Ovary (tissue), 3 donors: Measurements from ENCODE around the gene SNRPB.

Experiments
- POLR2A ChIP-seq: fragments of 450-650 bp; IDR thresholded peaks from one replicate; pipeline ENCODE4 v1.6.1; 2017; ENCODE audit warnings: antibody characterized with exemption, mild to moderate bottlenecking, moderate library complexity
- TF ChIP-seq, protein P1 (sequence below), 3 donors: fragments of 450-650 bp in 2 of 3; fragments of 200-600 bp in 1 of 3; IDR thresholded peaks; one replicate each; pipeline versions ENCODE4 v1.5.1 to v1.8.0; 2016 to 2022; ENCODE audit warnings: antibody characterized with exemption in 3 of 3, mild to moderate bottlenecking in 1 of 3
- donor health status: DM: no; HTN: no; CAD: no.

GRCh38 chr20:2469991-2470422 is 582 bp downstream of the SNRPB start:
- no peak for TF ChIP-seq POLR2A
- TF ChIP-seq, protein P1, sequence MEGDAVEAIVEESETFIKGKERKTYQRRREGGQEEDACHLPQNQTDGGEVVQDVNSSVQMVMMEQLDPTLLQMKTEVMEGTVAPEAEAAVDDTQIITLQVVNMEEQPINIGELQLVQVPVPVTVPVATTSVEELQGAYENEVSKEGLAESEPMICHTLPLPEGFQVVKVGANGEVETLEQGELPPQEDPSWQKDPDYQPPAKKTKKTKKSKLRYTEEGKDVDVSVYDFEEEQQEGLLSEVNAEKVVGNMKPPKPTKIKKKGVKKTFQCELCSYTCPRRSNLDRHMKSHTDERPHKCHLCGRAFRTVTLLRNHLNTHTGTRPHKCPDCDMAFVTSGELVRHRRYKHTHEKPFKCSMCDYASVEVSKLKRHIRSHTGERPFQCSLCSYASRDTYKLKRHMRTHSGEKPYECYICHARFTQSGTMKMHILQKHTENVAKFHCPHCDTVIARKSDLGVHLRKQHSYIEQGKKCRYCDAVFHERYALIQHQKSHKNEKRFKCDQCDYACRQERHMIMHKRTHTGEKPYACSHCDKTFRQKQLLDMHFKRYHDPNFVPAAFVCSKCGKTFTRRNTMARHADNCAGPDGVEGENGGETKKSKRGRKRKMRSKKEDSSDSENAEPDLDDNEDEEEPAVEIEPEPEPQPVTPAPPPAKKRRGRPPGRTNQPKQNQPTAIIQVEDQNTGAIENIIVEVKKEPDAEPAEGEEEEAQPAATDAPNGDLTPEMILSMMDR (IDR thresholded peaks at IDR 0.05): no peak
